Measurements from ENCODE around the gene TAS1R3.

The TAS1R3 gene

GRCh38 chr1:1295154-1295923, 35.7 kb upstream of the TAS1R3 start:
- no peak for DNase-seq

GRCh38 chr1:1296070-1297061, 34.7 kb upstream of the TAS1R3 start:
- no peak for DNase-seq

- no peak for DNase-seq
Measured at GRCh38 chr1:1297802-1298424, 33.2 kb upstream of the TAS1R3 start.

GRCh38 chr1:1298861-1299685, 32.0 kb upstream of the TAS1R3 start:
- peak; percentile 71 for DNase-seq

- DNase-seq = no peak
Measured at GRCh38 chr1:1299686-1300351, 31.3 kb upstream of the TAS1R3 start.

- DNase-seq = no peak
Measured at GRCh38 chr1:1300352-1300739, 30.7 kb upstream of the TAS1R3 start.

- DNase-seq = no peak
Measured at GRCh38 chr1:1302006-1302430, 29.1 kb upstream of the TAS1R3 start.

- DNase-seq = no peak
Measured at GRCh38 chr1:1302951-1303509, 28.1 kb upstream of the TAS1R3 start.

GRCh38 chr1:1303736-1304135, 27.3 kb upstream of the TAS1R3 start:
- DNase-seq = no peak

- peak; percentile 70 for DNase-seq
Measured at GRCh38 chr1:1304331-1305299, 26.5 kb upstream of the TAS1R3 start.

- DNase-seq = peak; percentile 71
Measured at GRCh38 chr1:1305300-1306069, 25.6 kb upstream of the TAS1R3 start.

GRCh38 chr1:1306070-1306660, 24.9 kb upstream of the TAS1R3 start:
- DNase-seq = no peak

- no peak for DNase-seq
Measured at GRCh38 chr1:1306661-1307260, 24.3 kb upstream of the TAS1R3 start.

- no peak for DNase-seq
Measured at GRCh38 chr1:1307261-1307922, 23.7 kb upstream of the TAS1R3 start.

- peak; percentile 94 for DNase-seq
Measured at GRCh38 chr1:1307923-1308755, 22.9 kb upstream of the TAS1R3 start, which contains the start of the genes ACAP3 and PUSL1. ACAP3 (minus strand) TSS chr1:1307930; CDS start chr1:1307815, 115 bp downstream. PUSL1 (plus strand) TSS chr1:1308597; CDS start chr1:1308644, 47 bp downstream.

- DNase-seq = no peak
Measured at GRCh38 chr1:1308756-1309250, 22.3 kb upstream of the TAS1R3 start.

Measured in right forelimb (tissue), 1 donor.